ENCODE results near the gene CCDC142.

DNA sequence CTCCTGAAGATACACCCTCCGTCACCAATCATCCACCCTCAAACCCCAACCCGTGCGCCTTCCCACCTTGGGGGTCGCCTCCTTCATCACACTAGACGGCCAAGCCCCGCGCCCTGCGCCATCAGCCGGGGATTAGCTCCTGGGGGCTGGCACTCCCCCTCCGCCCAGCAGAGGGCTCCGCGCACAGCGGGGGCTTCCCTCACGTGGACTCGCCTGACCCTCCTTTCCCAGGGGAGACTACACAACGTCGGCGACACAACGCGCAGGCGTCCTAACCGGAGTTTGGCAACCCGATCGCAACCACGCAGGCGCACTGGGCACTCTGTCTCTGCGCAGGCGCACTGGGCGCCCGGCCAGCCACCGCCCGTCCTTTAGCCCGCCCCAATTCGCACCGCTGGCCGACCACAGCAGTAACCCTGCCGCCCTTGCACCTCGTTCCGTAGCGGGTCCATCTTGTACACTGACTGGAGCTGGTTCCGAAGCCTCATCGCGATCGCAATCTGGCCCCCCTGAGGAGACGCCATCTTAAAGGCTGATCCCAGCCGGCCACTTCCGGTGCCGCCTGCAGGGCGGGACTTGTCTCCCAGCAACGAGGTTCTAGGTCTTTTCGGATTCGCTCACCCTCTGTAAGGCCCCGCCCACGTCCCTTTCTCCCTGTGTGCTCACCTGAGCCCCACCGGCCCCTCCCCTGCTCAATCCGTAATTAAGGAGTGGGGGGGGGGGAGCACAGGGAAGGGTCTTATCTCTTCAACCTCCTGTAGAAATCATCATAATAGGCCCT is 24.5 kb upstream of the CCDC142 start, which contains the start of gene PCGF1:
- TF ChIP-seq, protein P1, sequence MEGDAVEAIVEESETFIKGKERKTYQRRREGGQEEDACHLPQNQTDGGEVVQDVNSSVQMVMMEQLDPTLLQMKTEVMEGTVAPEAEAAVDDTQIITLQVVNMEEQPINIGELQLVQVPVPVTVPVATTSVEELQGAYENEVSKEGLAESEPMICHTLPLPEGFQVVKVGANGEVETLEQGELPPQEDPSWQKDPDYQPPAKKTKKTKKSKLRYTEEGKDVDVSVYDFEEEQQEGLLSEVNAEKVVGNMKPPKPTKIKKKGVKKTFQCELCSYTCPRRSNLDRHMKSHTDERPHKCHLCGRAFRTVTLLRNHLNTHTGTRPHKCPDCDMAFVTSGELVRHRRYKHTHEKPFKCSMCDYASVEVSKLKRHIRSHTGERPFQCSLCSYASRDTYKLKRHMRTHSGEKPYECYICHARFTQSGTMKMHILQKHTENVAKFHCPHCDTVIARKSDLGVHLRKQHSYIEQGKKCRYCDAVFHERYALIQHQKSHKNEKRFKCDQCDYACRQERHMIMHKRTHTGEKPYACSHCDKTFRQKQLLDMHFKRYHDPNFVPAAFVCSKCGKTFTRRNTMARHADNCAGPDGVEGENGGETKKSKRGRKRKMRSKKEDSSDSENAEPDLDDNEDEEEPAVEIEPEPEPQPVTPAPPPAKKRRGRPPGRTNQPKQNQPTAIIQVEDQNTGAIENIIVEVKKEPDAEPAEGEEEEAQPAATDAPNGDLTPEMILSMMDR (IDR thresholded peaks at IDR 0.05; ENCODE audit: low read length) = peak; percentile 43
- TF ChIP-seq EZH2phosphoT487 (IDR thresholded peaks at IDR 0.05; ENCODE audit: low read length) = no peak

All from MM.1S (cell line).